ENCODE results near the gene TOMM7.

TOMM7 gene

GRCh38 chr7:22833957-22834356, 11.3 kb upstream of the TOMM7 start:
- peak overlapping the region; percentile 19 for H3K27ac ChIP-seq (ENCODE audit: low read length)
- H3K36me3 ChIP-seq (ENCODE audit: control insufficient read depth in 1 of 2, insufficient read depth in 2 of 2, low read length in 2 of 2), result no peaks in the 10 kb centered on the region

GRCh38 chr7:22833113-22833855, 10.6 kb upstream of the TOMM7 start:
- peaks cover 5 to 8% of the 10 kb centered on the region in 2 donors for H3K4me1 ChIP-seq (ENCODE audit: control insufficient read depth in 1 of 2, insufficient read depth in 2 of 2, low read length in 2 of 2)
- no peaks in the 10 kb centered on the region for H3K9me3 ChIP-seq (ENCODE audit: control insufficient read depth in 1 of 2, low read length in 2 of 2)
- H3K4me3 ChIP-seq (ENCODE audit: low read depth in 1 of 2, low read length in 2 of 2), result no peak overlapping the region
- peak overlapping the region; percentile 19 for H3K27ac ChIP-seq (ENCODE audit: low read length)
- no peaks in the 10 kb centered on the region for H3K27me3 ChIP-seq (ENCODE audit: low read depth, low read length)
- H3K36me3 ChIP-seq (ENCODE audit: control insufficient read depth in 1 of 2, insufficient read depth in 2 of 2, low read length in 2 of 2), result no peaks in the 10 kb centered on the region

More at GRCh38 chr7:22833957-22834356, 11.3 kb upstream of the TOMM7 start:
- Histone ChIP-seq H3K4me3 (ENCODE audit: low read depth in 1 of 2, low read length in 2 of 2) (no peak overlapping the region), H3K4me1 (ENCODE audit: control insufficient read depth in 1 of 2, insufficient read depth in 2 of 2, low read length in 2 of 2) (peaks cover 5 to 8% of the 10 kb centered on the region in 2 donors), H3K27me3 (ENCODE audit: low read depth, low read length) (no peaks in the 10 kb centered on the region), H3K9me3 (ENCODE audit: control insufficient read depth in 1 of 2, low read length in 2 of 2) (no peaks in the 10 kb centered on the region)

- Histone ChIP-seq H3K27ac (ENCODE audit: low read length) (no peak overlapping the region), H3K9me3 (ENCODE audit: control insufficient read depth in 1 of 2, low read length in 2 of 2) (no peaks in the 10 kb centered on the region), H3K27me3 (ENCODE audit: low read depth, low read length) (no peaks in the 10 kb centered on the region), H3K4me1 (ENCODE audit: control insufficient read depth in 1 of 2, insufficient read depth in 2 of 2, low read length in 2 of 2) (peaks cover 5 to 8% of the 10 kb centered on the region in 2 donors), H3K36me3 (ENCODE audit: control insufficient read depth in 1 of 2, insufficient read depth in 2 of 2, low read length in 2 of 2) (no peaks in the 10 kb centered on the region), H3K4me3 (ENCODE audit: low read depth in 1 of 2, low read length in 2 of 2) (no peak overlapping the region)
Measured at GRCh38 chr7:22832401-22832800, 9.8 kb upstream of the TOMM7 start.

- Histone ChIP-seq H3K36me3 (ENCODE audit: control insufficient read depth in 1 of 2, insufficient read depth in 2 of 2, low read length in 2 of 2) (no peaks in the 10 kb centered on the region), H3K27me3 (ENCODE audit: low read depth, low read length) (no peaks in the 10 kb centered on the region), H3K9me3 (ENCODE audit: control insufficient read depth in 1 of 2, low read length in 2 of 2) (no peaks in the 10 kb centered on the region), H3K4me3 (ENCODE audit: low read depth in 1 of 2, low read length in 2 of 2) (no peak overlapping the region), H3K4me1 (ENCODE audit: control insufficient read depth in 1 of 2, insufficient read depth in 2 of 2, low read length in 2 of 2) (peaks cover 5 to 8% of the 10 kb centered on the region in 2 donors), H3K27ac (ENCODE audit: low read length) (no peak overlapping the region)
Measured at GRCh38 chr7:22831602-22832305, 9.1 kb upstream of the TOMM7 start.

GRCh38 chr7:22827563-22827962, 4.9 kb upstream of the TOMM7 start:
- H3K36me3 ChIP-seq (ENCODE audit: control insufficient read depth in 1 of 2, insufficient read depth in 2 of 2, low read length in 2 of 2), result no peaks in the 10 kb centered on the region
- H3K4me3 ChIP-seq (ENCODE audit: low read depth in 1 of 2, low read length in 2 of 2), result no peak overlapping the region
- H3K27ac ChIP-seq (ENCODE audit: low read length), result no peak overlapping the region
- H3K9me3 ChIP-seq (ENCODE audit: control insufficient read depth in 1 of 2, low read length in 2 of 2), result no peaks in the 10 kb centered on the region
- no peaks in the 10 kb centered on the region for H3K27me3 ChIP-seq (ENCODE audit: low read depth, low read length)
- peaks cover 5 to 6% of the 10 kb centered on the region in 2 donors for H3K4me1 ChIP-seq (ENCODE audit: control insufficient read depth in 1 of 2, insufficient read depth in 2 of 2, low read length in 2 of 2)

GRCh38 chr7:22826593-22826992, 3.9 kb upstream of the TOMM7 start:
- H3K4me1 ChIP-seq (ENCODE audit: control insufficient read depth in 1 of 2, insufficient read depth in 2 of 2, low read length in 2 of 2), result peaks cover 5 to 9% of the 10 kb centered on the region in 2 donors
- H3K27ac ChIP-seq (ENCODE audit: low read length), result no peak overlapping the region
- H3K36me3 ChIP-seq (ENCODE audit: control insufficient read depth in 1 of 2, insufficient read depth in 2 of 2, low read length in 2 of 2), result no peaks in the 10 kb centered on the region
- H3K9me3 ChIP-seq (ENCODE audit: control insufficient read depth in 1 of 2, low read length in 2 of 2), result no peaks in the 10 kb centered on the region
- no peaks in the 10 kb centered on the region for H3K27me3 ChIP-seq (ENCODE audit: low read depth, low read length)
- H3K4me3 ChIP-seq (ENCODE audit: low read depth in 1 of 2, low read length in 2 of 2), result no peak overlapping the region

GRCh38 chr7:22824760-22825159, 2.1 kb upstream of the TOMM7 start:
- peaks cover 5 to 26% of the 10 kb centered on the region in 2 donors for H3K4me1 ChIP-seq (ENCODE audit: control insufficient read depth in 1 of 2, insufficient read depth in 2 of 2, low read length in 2 of 2)
- no peak overlapping the region for H3K4me3 ChIP-seq (ENCODE audit: low read depth in 1 of 2, low read length in 2 of 2)
- H3K36me3 ChIP-seq (ENCODE audit: control insufficient read depth in 1 of 2, insufficient read depth in 2 of 2, low read length in 2 of 2), result no peaks in the 10 kb centered on the region
- no peaks in the 10 kb centered on the region for H3K27me3 ChIP-seq (ENCODE audit: low read depth, low read length)
- no peak overlapping the region for H3K27ac ChIP-seq (ENCODE audit: low read length)
- no peaks in the 10 kb centered on the region for H3K9me3 ChIP-seq (ENCODE audit: control insufficient read depth in 1 of 2, low read length in 2 of 2)

- Histone ChIP-seq H3K27ac (ENCODE audit: low read length) (peak overlapping the region; percentile 94), H3K4me1 (ENCODE audit: control insufficient read depth in 1 of 2, insufficient read depth in 2 of 2, low read length in 2 of 2) (peaks cover 5 to 30% of the 10 kb centered on the region in 2 donors)
Measured at GRCh38 chr7:22823142-22823497, 471 bp upstream of the TOMM7 start.

GRCh38 chr7:22821702-22822485, 755 bp downstream of the TOMM7 start:
- Histone ChIP-seq H3K4me1 (ENCODE audit: control insufficient read depth in 1 of 2, insufficient read depth in 2 of 2, low read length in 2 of 2) (peaks cover 5 to 30% of the 10 kb centered on the region in 2 donors), H3K4me3 (ENCODE audit: low read depth in 1 of 2, low read length in 2 of 2) (peak overlapping the region; percentile 71 to 98), H3K9me3 (ENCODE audit: control insufficient read depth in 1 of 2, low read length in 2 of 2) (no peaks in the 10 kb centered on the region)

More at GRCh38 chr7:22823142-22823497, 471 bp upstream of the TOMM7 start:
- no peaks in the 10 kb centered on the region for H3K27me3 ChIP-seq (ENCODE audit: low read depth, low read length)
- peak overlapping the region; percentile 71 to 98 for H3K4me3 ChIP-seq (ENCODE audit: low read depth in 1 of 2, low read length in 2 of 2)
- H3K36me3 ChIP-seq (ENCODE audit: control insufficient read depth in 1 of 2, insufficient read depth in 2 of 2, low read length in 2 of 2), result no peaks in the 10 kb centered on the region
- H3K9me3 ChIP-seq (ENCODE audit: control insufficient read depth in 1 of 2, low read length in 2 of 2), result no peaks in the 10 kb centered on the region

GRCh38 chr7:22819476-22819875, 3.2 kb downstream of the TOMM7 start:
- H3K4me3 ChIP-seq (ENCODE audit: low read depth in 1 of 2, low read length in 2 of 2), result no peak overlapping the region
- peaks cover 5 to 30% of the 10 kb centered on the region in 2 donors for H3K4me1 ChIP-seq (ENCODE audit: control insufficient read depth in 1 of 2, insufficient read depth in 2 of 2, low read length in 2 of 2)
- H3K9me3 ChIP-seq (ENCODE audit: control insufficient read depth in 1 of 2, low read length in 2 of 2), result no peaks in the 10 kb centered on the region
- no peaks in the 10 kb centered on the region for H3K27me3 ChIP-seq (ENCODE audit: low read depth, low read length)
- no peak overlapping the region for H3K27ac ChIP-seq (ENCODE audit: low read length)
- H3K36me3 ChIP-seq (ENCODE audit: control insufficient read depth in 1 of 2, insufficient read depth in 2 of 2, low read length in 2 of 2), result peaks cover 14 to 30% of the 10 kb centered on the region in 2 donors

More at GRCh38 chr7:22821702-22822485, 755 bp downstream of the TOMM7 start:
- peak overlapping the region; percentile 94 for H3K27ac ChIP-seq (ENCODE audit: low read length)
- H3K27me3 ChIP-seq (ENCODE audit: low read depth, low read length), result no peaks in the 10 kb centered on the region
- H3K36me3 ChIP-seq (ENCODE audit: control insufficient read depth in 1 of 2, insufficient read depth in 2 of 2, low read length in 2 of 2), result peaks cover 4 to 9% of the 10 kb centered on the region in 2 donors

Data from muscle layer of duodenum (tissue), 2 donors.